HG03103 (cell line): ENCODE data around the gene ZNF770.

Source experiments
- ATAC-seq: cut with Tn5 transposase; IDR thresholded peaks from one replicate; pipeline ENCODE4 v1.9.1; 2021; ENCODE audit warnings: low read depth; ENCODE audit not compliant: unreplicated experiment

Gene ZNF770, protein sequence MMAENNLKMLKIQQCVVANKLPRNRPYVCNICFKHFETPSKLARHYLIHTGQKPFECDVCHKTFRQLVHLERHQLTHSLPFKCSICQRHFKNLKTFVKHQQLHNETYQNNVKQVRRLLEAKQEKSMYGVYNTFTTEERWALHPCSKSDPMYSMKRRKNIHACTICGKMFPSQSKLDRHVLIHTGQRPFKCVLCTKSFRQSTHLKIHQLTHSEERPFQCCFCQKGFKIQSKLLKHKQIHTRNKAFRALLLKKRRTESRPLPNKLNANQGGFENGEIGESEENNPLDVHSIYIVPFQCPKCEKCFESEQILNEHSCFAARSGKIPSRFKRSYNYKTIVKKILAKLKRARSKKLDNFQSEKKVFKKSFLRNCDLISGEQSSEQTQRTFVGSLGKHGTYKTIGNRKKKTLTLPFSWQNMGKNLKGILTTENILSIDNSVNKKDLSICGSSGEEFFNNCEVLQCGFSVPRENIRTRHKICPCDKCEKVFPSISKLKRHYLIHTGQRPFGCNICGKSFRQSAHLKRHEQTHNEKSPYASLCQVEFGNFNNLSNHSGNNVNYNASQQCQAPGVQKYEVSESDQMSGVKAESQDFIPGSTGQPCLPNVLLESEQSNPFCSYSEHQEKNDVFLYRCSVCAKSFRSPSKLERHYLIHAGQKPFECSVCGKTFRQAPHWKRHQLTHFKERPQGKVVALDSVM

DNA sequence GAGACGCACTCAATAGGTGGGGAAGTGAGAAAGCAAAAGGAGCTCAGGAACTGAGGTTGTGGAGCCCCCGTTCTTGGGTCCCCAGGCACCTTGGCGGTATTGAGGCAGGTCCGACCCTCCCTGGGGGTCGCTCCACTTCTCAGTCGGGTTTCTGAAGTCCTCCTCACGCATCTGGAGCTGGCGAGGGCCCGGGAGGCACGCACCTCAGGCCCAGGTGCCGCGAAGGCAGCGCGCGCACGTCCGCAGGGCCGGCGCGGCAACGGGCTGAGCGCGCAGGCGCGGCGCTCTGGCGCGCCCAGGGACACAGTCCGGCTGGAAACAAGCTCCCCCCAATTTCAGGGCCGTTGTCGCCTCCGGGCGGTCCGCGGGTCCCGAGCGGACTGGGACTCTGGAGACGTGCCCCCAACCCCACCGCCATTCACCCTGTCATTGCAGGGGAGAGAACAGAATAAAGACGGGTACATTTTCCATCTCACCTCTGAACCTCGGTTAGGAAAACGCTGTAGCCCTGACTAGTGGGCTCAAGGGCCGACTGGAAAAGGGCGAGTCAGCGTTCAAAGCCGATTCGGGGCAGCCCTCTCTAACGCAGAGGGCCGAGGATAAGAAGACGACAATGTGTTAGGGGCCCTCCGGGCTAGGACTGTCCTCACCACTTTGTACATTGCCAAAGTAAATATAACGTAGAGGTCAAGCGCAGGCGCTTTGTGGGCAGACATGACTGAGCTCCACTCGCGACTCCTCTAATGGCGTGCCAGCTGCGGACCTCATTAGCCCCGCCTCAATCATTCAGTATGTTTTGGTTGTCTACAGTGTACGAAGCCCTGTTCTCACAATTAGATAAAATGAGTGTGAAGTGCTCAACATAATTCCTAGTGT is at the start of gene ZNF770:
Gene ZNF770 (minus strand): TSS at position 261 of the 876 bp plus-strand sequence. CDS start 4,853 bp downstream, outside the sequence.
- ATAC-seq: peak; percentile 75

DNA sequence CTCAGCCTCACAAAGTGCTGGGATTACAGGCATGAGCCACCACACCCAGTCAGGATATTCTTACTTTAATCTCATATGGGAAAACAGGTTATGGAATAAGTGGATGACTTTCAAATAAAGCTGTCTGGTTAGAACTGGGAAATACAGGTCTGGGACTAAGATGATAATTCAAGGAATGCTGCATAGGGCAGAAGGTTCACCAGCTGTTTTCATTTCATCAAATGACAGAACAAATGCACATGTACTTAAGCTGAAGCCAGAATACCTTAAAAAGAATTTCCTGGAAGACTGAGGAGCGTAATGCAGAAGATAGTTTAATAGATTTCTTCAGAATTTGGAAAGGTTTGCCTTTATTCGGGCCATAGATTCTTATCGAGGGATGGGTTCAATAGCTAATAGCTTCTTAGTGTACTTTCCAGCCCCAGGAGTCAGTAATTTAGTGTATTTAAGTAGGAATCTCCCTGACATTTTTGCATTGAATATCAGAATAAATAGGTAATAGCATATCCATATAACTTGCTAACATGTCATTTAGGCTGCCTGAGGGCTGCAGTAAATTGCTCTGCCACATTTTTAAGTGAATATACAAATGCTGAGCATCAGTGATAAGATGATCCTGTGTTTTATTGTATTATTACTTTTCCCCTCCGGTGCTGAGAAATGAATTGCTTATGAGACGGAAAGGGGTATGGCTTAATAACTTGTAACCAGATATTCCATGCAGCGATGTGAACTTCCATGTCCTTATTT is 40.3 kb upstream of the ZNF770 start:
- no peak for ATAC-seq

DNA sequence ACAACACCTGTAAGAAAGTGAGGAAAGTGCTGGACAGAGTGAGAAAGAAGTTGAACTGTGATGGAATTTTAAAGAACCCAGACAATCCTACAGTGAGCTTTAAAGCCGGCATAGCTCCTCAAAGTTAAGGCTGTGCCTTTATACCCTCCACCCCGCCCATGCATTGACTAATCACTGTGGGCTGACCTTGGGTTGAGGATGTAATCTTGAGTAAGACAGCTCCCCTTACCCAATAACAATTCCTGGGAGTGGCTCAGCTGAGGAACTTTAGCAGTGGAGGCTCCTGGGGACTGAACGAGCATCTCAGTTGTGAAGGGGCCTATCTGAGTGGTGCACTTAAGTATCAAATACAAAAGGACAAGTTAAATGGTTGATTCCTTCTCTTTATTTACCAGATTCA is 35.7 kb upstream of the ZNF770 start:
- ATAC-seq: no peak

DNA sequence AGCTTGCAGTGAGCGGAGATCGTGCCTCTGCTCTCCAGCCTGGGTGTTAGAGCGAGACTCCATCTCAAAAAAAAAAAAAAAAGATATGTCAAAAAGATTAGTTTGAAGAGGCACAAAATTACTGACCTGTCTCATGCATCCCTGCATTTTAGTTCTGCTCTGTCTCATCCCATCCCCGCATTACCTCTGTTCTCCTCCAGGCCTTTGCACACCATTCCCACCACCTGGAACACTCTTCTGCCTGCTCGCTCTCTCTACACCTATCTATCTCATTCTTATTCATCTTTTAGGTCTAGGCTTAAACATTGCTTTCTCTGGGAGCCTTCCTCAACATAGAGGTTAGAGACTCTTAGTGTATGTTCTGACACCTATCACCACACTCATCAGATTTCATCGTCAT is 32.9 kb upstream of the ZNF770 start:
- ATAC-seq: no peak

DNA sequence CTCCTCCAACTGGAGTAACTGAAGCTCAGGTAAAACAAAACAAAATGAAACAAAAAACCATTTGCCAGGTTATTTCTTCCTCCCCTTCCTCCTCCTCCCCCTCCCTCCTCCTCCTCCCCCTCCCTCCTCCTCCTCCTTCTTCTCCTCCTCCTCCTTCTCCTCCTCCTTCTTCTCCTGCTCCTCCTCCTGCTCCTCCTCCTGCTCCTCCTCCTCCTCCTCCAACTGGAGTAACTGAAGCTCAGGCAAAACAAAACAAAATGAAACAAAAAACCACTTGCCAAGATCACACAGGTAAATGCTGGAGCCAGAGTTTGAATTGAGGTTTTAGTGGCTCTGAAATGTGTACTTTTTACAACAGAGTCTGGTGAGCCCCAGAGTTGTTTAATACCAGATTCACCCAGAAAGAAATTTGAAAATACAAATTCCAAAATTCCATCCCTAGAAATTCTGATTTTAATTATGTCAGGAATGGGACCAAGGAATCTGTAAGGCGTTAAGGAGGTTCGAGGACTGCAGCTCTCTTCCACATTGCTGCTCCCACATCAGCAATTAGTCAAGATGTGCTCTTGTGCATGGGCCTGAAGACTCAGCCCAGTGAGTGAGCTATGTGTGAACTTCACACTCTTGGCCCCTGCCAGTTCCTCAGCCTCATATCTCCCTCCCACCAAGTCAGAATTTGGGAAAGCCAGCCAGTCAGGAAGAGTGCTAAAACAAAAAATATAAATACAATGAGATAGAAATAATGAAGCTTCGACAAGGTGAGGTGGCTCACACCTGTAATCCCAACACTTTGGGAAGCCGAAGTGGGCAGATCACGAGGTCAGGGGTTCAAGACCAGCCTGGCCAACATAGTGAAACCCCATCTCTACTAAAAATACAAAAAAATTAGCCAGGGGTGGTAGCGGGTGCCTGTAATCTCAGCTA is 31.6 kb upstream of the ZNF770 start:
- no peak for ATAC-seq

- ATAC-seq: no peak
These were observed 26.2 kb upstream of the ZNF770 start for GRCh38 chr15:35014241-35014640.

GRCh38 chr15:35013370-35013769 is 25.3 kb upstream of the ZNF770 start:
- ATAC-seq: no peak

GRCh38 chr15:35007397-35007796 is 19.3 kb upstream of the ZNF770 start:
- no peak for ATAC-seq

DNA sequence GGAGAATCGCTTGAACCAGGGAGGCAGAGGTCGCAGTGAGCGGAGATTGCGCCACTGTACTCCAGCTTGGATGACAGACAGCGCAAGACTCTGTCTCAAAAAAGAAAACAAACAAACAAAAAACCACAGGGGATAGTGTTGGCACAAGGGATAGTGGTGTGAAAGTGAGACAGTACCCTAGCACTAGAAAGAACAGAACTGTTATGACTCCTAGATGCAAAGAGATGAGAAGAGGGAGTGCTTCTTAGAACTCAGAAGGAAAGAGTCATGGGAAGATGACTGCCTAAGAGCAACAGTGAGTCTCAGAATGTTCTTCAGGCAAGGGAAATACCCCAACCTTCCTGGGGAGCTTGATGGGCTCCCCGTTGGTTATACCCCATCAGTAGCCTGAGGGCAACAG is 17.8 kb upstream of the ZNF770 start:
- no peak for ATAC-seq

- ATAC-seq: no peak
These were observed 15.8 kb upstream of the ZNF770 start for GRCh38 chr15:35003928-35004327.

DNA sequence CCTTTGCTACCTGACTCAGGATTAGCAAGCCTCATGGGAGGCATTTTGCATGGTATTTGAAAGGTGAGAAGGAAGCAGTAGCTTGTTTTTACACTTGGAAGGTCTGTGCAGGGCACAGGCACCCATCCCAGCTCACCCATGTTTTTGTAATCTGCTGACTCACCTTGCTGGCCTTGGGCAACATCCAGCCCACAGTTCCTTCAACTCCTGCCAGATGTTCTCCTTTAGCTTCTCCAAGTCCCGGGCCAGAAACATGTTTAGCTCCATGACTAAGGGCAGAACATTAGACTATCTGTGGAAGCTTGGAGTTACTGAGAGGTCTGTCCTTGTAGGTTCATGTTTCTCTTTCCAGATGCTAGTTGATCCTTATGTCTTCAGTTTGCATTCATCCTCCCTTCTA is 12.4 kb upstream of the ZNF770 start:
- no peak for ATAC-seq

GRCh38 chr15:34999906-35000305 is 11.8 kb upstream of the ZNF770 start:
- no peak for ATAC-seq

GRCh38 chr15:34994925-34995324 is 6.8 kb upstream of the ZNF770 start:
- no peak for ATAC-seq

DNA sequence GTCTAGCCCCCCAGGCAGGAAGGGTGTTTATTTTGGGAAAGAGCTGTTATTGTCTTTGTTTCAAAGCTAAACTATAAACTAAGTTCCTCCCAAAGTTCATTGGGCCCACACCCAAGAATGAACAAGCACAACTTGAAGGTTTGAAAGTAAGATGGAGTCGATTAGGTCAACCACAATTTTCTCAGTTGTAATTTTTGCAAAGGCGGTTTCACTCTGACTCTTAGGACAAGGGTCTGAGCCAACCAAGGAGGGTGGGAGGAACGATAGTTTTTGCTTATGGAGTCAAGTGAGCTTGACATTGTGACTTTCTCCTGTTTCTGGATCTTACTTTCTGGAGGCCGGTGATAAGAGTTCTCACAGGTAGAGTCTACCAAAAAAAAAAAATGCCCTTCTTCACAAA is 5.8 kb upstream of the ZNF770 start:
- ATAC-seq: peak; percentile 90

DNA sequence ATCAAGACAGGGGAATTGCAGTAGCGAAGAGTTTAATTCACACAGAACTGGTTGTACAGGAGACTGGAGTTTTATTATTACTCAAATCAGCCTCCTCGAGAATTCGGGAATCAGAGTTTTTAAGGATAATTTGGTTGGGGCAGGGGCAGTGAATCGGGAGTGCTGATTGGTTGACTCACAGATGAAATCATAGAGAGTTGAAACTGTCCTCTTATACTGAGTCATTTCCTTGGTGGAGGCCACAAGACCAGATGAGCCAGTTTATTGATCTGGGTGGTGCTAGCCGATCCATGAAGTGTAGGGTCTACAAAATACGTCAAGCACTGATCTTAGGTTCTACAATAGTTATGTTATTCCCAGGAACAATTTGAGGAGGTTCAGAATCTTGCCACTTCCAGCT is 5.3 kb upstream of the ZNF770 start:
- ATAC-seq: peak; percentile 35

- ATAC-seq: no peak
These were observed 469 bp downstream of the ZNF770 start for GRCh38 chr15:34987609-34988026.

GRCh38 chr15:34986771-34987480 is 1.2 kb downstream of the ZNF770 start:
- ATAC-seq: no peak

- no peak for ATAC-seq
These were observed 1.8 kb downstream of the ZNF770 start for GRCh38 chr15:34986326-34986725.
